GM21737 (cell line): ENCODE data around the gene MCTP2.
"Not testable (repeated sequence)": the region's sequence is repeated elsewhere in the genome, so short reads cannot be mapped to it uniquely, and the experiment has no call there.

Source experiments
- ATAC-seq: cut with Tn5 transposase; IDR thresholded peaks from one replicate; pipeline ENCODE4 v1.9.1; 2021; ENCODE audit warnings: mild to moderate bottlenecking, moderate library complexity; ENCODE audit not compliant: unreplicated experiment

MCTP2 gene

DNA sequence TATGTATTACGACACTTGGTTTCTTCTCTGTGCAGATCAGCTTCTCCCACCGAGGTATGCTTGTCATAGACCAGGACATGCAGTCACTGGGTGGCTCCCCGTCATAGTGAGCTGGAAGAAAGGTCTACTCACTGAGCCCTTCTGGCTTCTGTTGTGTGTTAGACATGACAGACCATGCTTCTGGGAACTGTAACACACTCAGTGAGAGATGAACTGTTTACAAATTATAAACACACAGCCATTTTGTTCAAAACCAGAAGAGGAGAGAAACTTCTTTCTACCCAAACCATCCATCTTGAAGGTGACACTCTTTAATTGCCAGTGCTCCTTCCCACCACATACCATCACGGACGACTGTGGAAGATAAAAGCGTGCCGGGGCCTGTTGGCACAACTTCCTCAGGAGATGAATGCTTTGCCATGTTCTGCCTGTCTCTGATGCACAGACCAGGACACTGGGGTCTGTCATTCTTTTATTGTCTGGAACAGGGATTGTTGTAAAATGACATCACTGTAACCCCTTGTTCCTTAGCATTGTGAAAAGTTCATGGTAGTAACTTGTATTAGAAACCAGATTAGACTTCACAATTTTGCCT is 214.3 kb downstream of the MCTP2 start:
- ATAC-seq = no peak

DNA sequence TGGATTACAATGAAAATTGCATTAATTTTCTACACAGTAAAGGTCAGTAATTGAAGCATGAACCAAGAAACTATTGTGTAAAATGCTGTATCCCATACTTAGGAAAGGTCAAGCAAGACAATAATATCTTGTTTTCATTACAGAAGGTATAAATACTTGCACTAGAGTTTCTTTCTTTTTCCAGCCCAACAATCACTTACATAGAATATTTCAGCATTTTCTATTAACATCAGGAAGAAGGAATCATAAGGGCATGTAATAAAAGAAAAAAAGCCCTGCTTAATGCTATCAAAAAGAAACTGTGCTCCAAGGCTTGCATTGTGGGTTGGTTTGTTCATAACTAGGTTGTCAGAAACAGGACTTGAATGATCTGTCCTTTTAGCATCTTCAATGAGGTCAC is 215.1 kb downstream of the MCTP2 start:
- ATAC-seq = no peak

DNA sequence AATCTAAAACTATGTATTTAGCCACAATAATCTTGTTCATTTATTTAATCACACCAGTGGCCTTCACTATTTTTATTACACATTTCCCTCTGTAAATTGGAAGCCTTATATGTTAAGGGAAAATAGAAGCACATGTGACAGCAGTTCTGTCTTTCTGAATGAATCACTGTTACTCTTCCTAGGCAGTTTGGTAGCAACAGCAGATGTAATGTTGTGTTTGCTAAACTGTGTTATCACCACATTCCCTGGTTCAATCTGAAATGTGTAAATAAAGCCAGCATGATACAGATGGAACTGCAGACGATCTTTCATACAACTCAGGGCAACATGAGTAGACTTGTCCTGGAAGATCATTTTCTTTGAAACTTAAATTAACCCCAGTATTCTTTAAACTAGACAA is 220.1 kb downstream of the MCTP2 start:
- ATAC-seq = no peak

DNA sequence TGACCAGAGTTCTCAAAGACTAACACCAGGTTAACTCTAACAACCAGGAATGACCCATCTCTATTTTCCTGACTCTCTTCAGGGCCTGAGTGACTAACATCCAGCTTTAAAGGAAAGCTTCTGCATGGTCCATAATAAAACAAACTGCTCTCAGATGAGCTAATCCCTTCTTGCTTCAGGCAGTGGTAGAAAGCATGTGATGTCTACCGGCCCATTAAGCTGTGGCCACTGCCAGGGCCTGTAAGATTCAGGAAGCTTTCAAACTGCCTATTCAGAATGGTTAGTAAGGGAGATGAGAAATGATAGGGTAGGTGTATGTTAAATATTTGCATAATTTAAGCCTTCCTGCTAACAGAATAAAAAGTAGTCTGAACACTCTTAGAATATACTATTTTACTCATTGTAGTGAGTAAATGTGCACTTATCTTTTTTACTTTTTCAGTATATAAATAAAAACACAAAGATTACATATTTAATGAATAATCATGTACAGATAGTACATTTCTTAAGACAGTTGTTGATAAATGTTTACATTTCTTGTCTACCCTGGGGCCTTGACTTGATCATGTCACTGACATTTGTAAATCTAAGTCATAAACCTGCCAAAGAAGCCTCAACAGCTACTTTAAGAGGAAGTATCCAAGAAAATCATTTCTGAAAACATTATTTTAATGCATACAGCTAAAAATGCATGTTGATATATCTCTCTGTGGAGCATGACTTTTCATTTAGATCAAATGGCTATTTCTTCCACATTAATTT is 222.0 kb downstream of the MCTP2 start:
- ATAC-seq = no peak

DNA sequence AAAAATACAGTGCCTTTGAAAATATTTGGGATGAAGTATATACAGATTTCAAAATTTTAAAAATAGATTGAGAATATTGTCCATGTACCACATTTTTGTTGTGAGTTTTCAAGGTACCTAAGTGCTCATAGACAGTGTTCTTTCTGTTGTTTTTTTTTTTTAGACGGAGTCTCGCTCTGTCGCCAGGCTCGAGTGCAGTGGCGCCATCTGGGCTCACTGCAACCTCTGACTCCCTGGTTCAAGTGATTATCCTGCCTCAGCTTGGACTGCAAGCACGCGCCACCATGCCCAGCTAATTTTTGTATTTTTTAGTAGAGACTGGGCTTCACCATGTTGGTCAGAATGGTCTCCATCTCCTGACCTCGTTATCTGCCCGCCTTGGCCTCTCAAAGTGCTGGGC is 223.9 kb downstream of the MCTP2 start:
- no peak for ATAC-seq

DNA sequence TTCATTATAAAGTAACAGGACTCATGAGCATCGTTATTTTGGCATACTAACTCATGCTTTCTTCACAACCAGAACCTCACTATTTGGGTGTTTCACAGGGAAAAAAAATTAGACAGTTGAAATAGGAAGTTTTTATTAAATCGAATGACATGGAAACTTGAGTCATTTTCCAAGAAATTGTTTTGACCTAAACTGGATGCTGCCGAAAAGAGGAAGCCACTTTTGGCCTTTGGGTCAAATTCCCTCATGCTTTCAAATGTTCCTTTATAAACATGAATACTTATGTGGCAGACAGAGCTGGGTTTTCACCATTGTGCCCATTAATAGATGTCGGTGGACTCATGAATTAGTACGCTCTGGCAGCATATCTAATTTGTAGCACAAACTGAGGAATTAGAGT is 224.9 kb downstream of the MCTP2 start:
- ATAC-seq = no peak

DNA sequence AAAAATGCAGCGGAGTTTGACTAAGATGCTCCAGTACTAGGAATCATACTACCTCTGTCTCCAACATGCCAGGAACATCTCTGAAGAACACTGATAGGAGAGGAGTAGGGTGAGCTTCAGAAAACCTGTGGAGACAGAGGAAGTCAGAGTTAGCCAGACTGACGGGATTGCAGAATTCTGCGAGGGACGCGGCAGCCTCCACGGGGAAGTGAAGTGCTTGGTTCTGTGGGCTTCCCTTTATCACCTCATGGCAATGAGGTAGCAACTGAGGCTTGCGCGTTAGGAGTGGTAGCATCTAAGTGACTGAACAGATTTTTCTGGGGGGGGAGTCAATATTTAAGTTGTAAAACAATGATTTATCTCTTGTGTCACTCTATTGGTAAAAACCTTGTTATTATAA is 226.3 kb downstream of the MCTP2 start:
- no peak for ATAC-seq

DNA sequence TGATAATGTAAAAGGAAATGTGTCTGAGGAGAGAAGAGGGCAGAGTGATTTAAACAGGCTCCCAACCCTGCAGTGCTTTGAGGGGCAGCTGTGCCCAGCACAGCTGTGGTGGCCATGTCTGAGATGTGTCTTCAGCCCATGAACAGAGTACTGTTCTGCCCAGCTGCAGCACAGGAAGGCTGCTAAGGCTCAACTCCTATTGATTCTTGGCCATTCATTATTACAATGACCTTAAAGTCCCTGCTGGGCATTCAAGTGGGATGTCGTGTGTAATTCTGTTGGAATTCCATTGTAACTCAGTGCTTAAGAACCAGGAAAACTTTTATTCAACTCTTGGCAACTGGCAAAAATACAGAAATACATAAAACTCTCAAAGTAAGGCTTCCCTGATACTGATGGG is 229.3 kb downstream of the MCTP2 start:
- no peak for ATAC-seq

DNA sequence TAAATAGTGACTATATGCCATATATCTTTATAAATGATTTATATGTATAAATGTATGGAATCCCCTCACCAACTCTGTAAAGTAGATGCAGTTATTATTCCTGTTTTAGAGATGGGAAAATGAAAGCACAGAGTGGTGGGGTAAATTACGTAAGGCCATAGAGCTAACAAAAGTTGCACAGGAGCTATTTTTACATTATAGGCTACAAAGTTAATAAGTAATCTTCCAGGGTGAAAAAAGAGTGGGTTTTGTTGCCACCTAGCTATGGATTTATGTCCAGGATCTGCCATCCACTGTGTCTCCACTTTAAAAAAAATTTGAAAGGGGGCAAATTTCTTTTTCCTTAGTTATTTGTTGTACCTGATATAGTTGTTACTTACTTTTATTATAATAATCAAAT is 235.7 kb downstream of the MCTP2 start:
- ATAC-seq = no peak

DNA sequence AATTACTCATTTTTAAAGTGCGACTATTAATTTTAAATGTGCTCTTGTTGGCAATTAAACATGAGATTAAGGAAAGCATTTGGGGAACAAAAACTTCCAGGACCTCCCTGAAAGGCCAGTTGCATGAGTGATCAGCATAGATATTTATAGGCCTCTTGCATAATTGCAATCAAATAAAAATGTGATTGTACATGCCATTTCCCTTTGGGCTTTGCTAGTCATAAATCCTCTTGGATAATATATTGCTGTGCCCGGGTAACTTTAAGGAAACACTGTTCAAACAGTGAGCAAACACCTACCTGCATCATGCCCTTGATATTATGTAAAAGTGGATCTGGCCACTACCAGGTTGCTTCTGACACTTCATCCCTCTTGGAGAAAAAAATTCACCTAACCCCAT is 239.1 kb downstream of the MCTP2 start:
- ATAC-seq = no peak

DNA sequence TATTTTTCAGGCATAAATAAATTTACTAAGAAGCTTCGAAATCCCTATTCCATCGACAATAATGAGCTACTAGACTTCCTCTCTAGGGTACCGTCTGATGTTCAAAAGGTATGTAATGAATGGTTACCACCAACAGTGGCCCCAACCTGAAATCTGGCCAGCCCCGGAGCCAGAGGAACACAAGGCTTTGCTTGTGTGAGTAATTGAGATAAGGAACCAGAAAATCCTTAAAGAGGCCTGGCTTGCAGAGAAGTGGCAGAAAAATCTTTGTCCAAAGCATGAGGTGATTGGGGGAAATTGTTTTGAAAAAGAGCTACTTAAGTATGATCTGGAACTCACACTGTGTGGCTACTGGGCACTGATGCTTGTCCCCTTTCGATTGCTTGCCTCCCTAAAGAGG is 245.3 kb downstream of the MCTP2 start:
- no peak for ATAC-seq

DNA sequence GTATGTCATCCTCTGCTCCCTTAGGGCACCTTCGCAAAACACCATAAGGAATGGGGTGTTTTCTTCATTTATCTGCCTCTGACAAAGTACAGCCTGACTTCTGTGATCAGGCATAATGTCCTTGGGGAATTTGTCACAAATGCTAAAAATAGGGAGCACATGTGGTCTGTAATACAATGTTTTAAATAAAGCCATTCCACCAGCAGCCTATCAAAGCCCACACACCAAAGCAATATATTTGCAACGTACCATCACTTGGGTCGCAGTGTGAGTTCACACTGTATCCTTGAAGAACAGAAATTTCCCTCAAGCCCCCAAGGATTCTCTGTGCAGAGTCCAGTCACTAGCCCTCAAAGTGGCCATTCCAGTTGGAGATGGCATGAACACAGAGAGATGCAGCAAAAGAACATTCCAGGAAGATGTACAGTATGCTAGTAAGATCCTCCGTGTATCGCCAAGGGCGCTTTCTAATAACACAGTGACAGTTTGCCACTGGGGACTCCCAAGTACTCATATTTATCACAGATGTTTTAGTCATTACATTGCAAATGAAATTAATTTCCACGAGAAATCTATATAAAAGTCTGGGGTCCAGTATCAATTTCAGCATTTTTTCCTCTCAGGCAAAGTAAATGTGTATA is 246.7 kb downstream of the MCTP2 start:
- no peak for ATAC-seq

DNA sequence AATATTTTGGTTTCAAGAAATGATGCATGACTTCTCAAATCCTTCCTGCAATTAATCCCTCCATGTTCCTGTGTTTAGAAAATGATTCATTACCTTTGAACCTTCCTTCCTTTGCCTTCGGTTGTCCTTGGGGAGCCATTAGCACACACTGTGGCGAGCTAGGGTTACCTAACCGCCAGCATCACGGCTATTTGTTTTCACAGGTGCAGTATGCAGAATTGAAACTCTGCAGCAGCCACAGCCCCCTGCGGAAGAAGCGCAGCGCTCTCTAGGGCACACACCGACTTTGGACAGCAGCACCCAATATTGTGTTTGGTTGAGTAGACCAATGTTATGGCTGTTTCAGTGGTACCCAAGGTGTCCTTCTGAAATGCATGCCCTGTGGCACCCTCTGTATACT is 247.4 kb downstream of the MCTP2 start:
- no peak for ATAC-seq

DNA sequence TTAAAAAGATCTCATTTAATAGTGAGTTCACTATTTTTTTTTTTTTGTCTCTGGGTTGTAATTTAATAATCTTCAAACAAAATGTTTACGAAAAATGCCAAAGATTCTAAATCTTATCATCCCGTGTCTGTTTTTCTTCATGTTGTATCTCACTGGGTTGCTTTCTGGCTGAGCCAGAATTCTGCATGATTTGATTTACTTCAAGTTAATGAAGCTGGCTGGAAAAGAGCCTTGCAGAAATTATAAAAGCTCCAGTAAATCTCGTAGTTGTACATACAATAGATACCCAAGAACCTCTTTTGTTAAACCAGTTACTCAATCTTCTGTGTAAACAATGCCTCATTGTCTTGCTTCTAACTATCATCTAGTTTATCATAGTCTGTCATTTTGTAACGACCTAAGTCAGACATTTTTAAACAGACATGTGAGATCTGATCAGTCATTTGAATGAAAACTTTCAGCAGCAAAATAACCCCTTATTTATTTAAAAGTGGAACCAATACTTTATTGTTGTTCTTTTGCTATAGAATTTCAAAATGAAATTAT is 249.0 kb downstream of the MCTP2 start:
- no peak for ATAC-seq

DNA sequence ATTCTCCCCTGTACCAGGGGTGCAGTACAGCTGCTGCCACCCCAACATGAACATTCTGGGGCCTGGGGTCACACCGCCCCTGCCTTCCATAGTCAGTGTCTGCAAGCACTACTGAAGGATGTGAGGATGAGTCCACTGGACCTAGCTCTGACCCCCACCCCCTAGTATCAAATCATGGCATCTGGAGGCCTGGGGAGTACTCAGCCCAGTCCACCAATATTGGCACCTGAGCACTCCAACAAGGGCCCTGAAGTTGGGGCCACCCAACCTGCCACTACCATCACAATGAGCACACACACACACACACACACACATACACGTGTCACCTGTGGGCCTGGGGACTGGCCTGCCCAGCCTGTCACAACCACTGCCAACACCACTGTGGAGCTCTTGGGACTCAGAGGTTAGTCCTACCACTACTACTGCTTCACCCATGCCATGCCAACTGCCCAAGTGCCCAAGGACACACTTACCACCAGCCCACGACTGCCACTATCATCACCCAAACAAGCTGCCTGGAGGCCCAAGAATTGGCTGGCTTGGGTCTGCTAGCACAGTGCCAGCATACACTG is 253.9 kb downstream of the MCTP2 start:
- ATAC-seq = no peak

DNA sequence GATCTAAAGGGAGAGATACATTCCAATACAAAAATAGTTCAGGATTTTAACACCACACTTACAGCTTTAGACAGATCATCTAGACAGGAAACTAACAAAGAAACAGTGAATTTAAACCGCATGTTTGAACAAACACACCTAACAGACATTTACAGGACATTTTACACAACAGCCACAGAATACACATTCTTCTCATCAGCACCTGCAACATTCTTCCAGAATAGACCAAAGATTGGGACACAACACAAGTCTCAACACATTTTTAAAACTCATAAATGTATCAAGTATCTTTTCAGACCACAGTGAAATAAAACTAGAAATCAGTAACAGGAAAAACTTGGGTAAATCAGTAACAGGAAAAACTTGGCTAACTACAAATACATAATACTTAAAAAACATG is 256.3 kb downstream of the MCTP2 start:
- ATAC-seq = no peak

DNA sequence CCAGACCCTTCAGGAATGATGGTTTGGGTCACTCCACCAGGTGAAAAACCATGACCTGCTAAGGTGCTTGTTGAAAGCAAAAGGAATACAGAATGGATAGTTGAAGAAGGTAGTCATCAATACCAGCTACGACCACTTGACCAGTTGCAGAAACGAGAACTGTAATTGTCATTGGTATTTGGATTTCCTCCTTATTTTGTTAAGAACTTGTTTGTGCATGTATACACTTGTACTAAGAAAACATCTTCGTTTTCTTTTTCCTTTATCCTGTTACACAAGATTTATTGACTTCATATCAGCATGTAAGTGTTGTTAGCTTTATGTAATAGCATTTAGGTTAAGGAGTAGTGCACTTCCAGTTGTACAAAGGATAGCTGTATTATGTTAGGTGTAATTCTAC is 261.8 kb downstream of the MCTP2 start:
- ATAC-seq = no peak

DNA sequence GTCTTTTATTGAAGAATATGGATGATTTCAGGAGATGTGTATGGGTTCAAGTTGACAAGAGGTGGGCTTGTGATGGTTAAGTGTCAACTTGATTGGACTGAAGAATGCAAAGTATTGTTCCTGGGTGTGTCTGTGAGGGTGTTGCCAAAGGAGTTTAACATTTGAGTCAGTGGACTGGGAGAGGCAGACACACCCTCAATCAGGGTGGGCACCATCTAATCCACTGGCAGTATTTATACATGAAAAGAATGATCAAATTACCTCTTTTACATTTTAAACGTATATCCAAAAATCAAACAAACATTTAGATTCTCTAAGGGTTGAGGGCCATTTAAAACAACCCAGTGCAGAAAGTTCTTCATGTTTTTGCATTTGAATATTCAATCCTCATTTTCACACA is 262.2 kb downstream of the MCTP2 start:
- not testable (repeated sequence) for ATAC-seq

DNA sequence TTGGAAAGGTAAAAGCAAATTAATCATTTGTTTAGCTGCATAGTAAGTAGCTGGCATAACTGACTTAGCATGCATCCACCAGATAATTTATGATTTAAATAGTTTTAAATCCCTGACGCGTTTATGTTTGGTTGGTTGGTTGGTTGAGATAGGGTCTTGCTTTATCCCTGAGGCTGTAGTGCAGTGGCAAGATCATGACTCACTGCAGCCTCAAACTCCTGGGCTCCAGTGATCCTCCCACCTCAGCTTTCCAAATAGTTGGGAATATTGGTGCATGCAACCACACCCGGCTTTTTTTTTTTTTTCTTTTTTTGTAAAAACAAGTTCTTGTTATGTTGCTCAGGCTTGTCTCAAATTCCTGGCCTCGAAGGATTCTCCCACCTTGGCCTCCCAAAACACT is 263.4 kb downstream of the MCTP2 start:
- ATAC-seq = no peak

DNA sequence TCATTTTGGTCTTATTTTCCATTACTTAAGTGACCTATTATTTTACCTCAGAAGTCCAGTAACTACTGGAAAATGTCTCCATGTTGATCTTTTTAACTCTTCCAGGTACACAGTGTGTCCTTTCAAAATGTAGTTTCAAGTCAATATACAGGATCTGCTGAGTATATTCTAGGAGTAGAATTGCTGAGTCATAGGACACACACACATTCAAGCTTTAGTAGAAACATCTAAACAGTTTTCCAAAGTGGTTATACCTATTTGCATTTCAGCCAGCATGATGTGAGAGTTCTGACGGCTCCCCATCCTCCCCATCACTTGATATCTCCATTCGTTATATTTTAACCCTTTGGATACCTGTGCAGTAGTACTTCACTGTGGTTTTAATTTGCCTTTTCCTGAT is 271.9 kb downstream of the MCTP2 start:
- no peak for ATAC-seq

DNA sequence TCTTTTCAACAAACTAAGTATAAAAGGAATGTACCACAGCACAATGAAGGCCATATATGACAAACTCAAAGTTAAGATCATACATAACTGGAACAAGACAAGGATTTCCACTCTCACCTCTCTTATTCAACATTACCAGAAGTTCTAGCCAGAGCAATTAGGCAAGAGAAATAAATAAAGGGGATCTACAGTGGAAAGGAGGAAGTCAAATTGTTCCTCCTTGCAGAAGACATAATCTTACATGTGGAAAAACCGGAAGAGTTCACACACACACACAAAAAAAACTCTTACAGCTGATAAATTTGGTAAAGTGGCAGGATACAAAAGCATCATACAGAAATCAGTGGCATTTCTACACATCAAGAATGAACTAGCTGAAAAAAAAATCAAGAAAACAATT is 277.9 kb downstream of the MCTP2 start:
- ATAC-seq = no peak

DNA sequence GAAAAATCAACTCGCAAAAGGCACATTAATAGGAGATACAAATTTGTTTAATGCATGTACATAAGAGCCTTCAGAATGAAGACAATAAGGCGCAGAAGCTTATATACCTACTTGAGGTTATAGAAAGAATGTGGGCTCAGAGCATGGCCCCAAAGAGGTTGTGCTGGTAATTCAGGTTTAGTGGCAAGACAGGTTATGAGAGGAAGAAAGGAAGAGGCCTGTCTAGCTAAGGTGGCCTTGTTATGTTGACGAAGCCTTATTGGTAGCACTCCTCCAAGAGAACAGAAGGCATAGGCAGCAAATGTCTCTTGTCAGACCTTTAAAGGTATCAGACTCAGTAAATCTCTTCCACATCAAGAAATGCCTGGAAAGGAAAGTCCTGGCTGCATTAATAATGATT is 290.8 kb downstream of the MCTP2 start:
- ATAC-seq = no peak
